ENCODE results near the gene CD244. TPM values are rescaled to one million over a fixed set of nuclear protein-coding genes. Genes with fewer than 3 reads are reported as not detected.

CD244 gene
- total RNA-seq, 1 experiment from 2014 or later = not detected

GRCh38 chr1:160806109-160806665, 56.5 kb downstream of the CD244 start:
- ChIA-PET POLR2A (ENCODE audit: unreplicated experiment) (no interaction called here), CTCF (interaction anchor here (0.6 kb wide), 1 partner anchor 31 kb away, joined by 4 read pairs; no protein-coding TSS in a partner anchor)
- H3K79me2 ChIP-seq (ENCODE audit: low read depth) = no peaks in the 10 kb centered on the region
- H3F3A ChIP-seq (ENCODE audit: insufficient read depth, low read depth) = no peaks in the 10 kb centered on the region
- BruUV-seq (replicated peaks) = no TSS peak
- no peak overlapping the region for H3K27ac ChIP-seq
- no peak overlapping the region for H2AFZ ChIP-seq
- H3K36me3 ChIP-seq (ENCODE audit: low read depth) = no peaks in the 10 kb centered on the region
- H3K4me3 ChIP-seq = no peak overlapping the region
- no peaks in the 10 kb centered on the region for H3K9me2 ChIP-seq (ENCODE audit: insufficient read depth)
- no peaks in the 10 kb centered on the region for H3K27me3 ChIP-seq (ENCODE audit: insufficient read depth, low read depth)
- DNase-seq = no peak
- H4K20me1 ChIP-seq (ENCODE audit: insufficient read depth) = no peaks in the 10 kb centered on the region
- peaks cover 10% of the 10 kb centered on the region; the same call in 1 of the 2 replicates for H3K4me1 ChIP-seq (replicated peaks; ENCODE audit: insufficient read depth)
- TF ChIP-seq CTCF (conservative IDR thresholded peaks at IDR 0.05) = no peak; the same call in 1 of the 2 replicates
- no peak for TF ChIP-seq EZH2 (IDR thresholded peaks at IDR 0.05; ENCODE audit: low read depth)
- no peaks in the 10 kb centered on the region; the same call in 1 of the 2 replicates for H3K9me3 ChIP-seq (ENCODE audit: insufficient read depth, low read depth)
- intact Hi-C loops (cut with micrococcal nuclease; ENCODE audit: unreplicated experiment) = no loop called here
- H3K4me2 ChIP-seq = no peak overlapping the region

- Histone ChIP-seq H3F3A (ENCODE audit: insufficient read depth, low read depth) (no peaks in the 10 kb centered on the region), H3K36me3 (ENCODE audit: low read depth) (no peaks in the 10 kb centered on the region), H2AFZ (no peak overlapping the region), H3K27me3 (ENCODE audit: insufficient read depth, low read depth) (no peaks in the 10 kb centered on the region), H4K20me1 (ENCODE audit: insufficient read depth) (no peaks in the 10 kb centered on the region), H3K4me2 (no peak overlapping the region), H3K9me2 (ENCODE audit: insufficient read depth) (no peaks in the 10 kb centered on the region), H3K4me3 (no peak overlapping the region), H3K27ac (no peak overlapping the region), H3K4me1 (replicated peaks; ENCODE audit: insufficient read depth) (peaks cover 21% of the 10 kb centered on the region), H3K79me2 (ENCODE audit: low read depth) (no peaks in the 10 kb centered on the region), H3K9me3 (ENCODE audit: insufficient read depth, low read depth) (no peaks in the 10 kb centered on the region; the same call in 1 of the 2 replicates)
- BruUV-seq (replicated peaks) = no TSS peak
- POLR2A ChIA-PET (ENCODE audit: unreplicated experiment) = no interaction called here
- CTCF ChIA-PET = no interaction called here
- no peak for TF ChIP-seq EZH2 (IDR thresholded peaks at IDR 0.05; ENCODE audit: low read depth)
- no peak for TF ChIP-seq CTCF (conservative IDR thresholded peaks at IDR 0.05)
- intact Hi-C loops (cut with micrococcal nuclease; ENCODE audit: unreplicated experiment) = no loop called here
- no peak for DNase-seq
Observed at GRCh38 chr1:160801836-160802580, 60.7 kb downstream of the CD244 start.

- CTCF ChIA-PET = no interaction called here
- peaks cover 21% of the 10 kb centered on the region for H3K4me1 ChIP-seq (replicated peaks; ENCODE audit: insufficient read depth)
Observed at GRCh38 chr1:160800645-160801408, 61.9 kb downstream of the CD244 start.

More at GRCh38 chr1:160800645-160801408, 61.9 kb downstream of the CD244 start:
- H4K20me1 ChIP-seq (ENCODE audit: insufficient read depth) = no peaks in the 10 kb centered on the region
- no peak overlapping the region for H3K4me3 ChIP-seq
- TF ChIP-seq CTCF (conservative IDR thresholded peaks at IDR 0.05) = no peak
- no peak for TF ChIP-seq EZH2 (IDR thresholded peaks at IDR 0.05; ENCODE audit: low read depth)
- no peaks in the 10 kb centered on the region for H3K36me3 ChIP-seq (ENCODE audit: low read depth)
- H2AFZ ChIP-seq = no peak overlapping the region
- H3F3A ChIP-seq (ENCODE audit: insufficient read depth, low read depth) = no peaks in the 10 kb centered on the region
- H3K27me3 ChIP-seq (ENCODE audit: insufficient read depth, low read depth) = no peaks in the 10 kb centered on the region
- H3K27ac ChIP-seq = no peak overlapping the region
- POLR2A ChIA-PET (ENCODE audit: unreplicated experiment) = no interaction called here
- no peak overlapping the region for H3K4me2 ChIP-seq
- no peaks in the 10 kb centered on the region for H3K9me2 ChIP-seq (ENCODE audit: insufficient read depth)
- BruUV-seq (replicated peaks) = no TSS peak
- H3K9me3 ChIP-seq (ENCODE audit: insufficient read depth, low read depth) = no peaks in the 10 kb centered on the region
- no peak for DNase-seq
- intact Hi-C loops (cut with micrococcal nuclease; ENCODE audit: unreplicated experiment) = no loop called here
- H3K79me2 ChIP-seq (ENCODE audit: low read depth) = no peaks in the 10 kb centered on the region

Measured in PC-9 (cell line).